NCI-H510A (cell line): Measurements from ENCODE around the gene MLC1.
A peak's percentile ranks its signal among the peaks of the same experiment; 100 is the strongest.

ENCODE experiments used
- DNase-seq: peaks from one replicate; lab custom pipeline; 2025; lab: John Stamatoyannopoulos, UW

MLC1 gene

GRCh38 chr22:50035976-50036724 is 49.1 kb downstream of the MLC1 start:
- no peak for DNase-seq

- no peak for DNase-seq
Observed at GRCh38 chr22:50035131-50035881, 49.9 kb downstream of the MLC1 start.

GRCh38 chr22:50034126-50035081 is 50.8 kb downstream of the MLC1 start:
- DNase-seq = no peak

- DNase-seq = no peak
Observed at GRCh38 chr22:50032941-50033601, 52.2 kb downstream of the MLC1 start.

DNA sequence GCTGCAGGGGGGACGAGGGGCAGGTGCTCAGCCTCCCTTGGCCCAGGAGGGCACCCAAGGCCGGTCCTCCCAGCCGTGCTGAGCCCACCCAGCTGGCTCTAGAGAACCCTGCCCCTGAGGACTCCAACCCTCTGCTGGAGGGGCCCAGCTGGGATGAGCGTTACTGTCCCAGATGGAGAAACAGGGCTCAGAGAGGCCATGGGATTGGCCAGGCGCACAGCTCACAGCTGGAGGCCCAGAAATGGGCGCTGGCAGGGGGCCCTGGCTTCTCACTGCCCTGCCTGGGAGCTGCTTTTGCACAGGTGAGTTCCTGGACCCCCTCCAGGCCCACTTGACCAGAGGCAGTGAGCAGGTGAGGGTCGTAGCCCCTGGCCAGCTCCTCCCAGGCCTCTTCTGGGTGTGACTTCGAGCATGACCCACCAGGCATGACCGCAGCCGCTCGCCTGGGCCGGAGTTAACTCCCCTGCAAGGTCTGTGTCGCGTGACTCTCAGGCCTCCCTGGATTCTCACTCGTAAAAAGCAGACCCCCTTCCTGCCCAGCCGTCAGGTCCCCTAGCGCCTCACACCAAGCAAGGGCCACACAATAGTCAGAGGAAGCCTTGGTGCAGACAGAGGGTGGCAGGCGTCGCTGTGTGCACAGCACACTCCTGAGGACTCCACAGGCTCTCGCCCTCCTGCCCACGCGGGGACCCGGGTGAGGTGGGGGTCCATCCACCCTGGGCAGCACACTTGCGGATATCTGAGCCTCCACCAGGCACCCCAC is 52.9 kb downstream of the MLC1 start:
- no peak for DNase-seq

GRCh38 chr22:50031189-50032091 is 53.8 kb downstream of the MLC1 start:
- no peak for DNase-seq

DNA sequence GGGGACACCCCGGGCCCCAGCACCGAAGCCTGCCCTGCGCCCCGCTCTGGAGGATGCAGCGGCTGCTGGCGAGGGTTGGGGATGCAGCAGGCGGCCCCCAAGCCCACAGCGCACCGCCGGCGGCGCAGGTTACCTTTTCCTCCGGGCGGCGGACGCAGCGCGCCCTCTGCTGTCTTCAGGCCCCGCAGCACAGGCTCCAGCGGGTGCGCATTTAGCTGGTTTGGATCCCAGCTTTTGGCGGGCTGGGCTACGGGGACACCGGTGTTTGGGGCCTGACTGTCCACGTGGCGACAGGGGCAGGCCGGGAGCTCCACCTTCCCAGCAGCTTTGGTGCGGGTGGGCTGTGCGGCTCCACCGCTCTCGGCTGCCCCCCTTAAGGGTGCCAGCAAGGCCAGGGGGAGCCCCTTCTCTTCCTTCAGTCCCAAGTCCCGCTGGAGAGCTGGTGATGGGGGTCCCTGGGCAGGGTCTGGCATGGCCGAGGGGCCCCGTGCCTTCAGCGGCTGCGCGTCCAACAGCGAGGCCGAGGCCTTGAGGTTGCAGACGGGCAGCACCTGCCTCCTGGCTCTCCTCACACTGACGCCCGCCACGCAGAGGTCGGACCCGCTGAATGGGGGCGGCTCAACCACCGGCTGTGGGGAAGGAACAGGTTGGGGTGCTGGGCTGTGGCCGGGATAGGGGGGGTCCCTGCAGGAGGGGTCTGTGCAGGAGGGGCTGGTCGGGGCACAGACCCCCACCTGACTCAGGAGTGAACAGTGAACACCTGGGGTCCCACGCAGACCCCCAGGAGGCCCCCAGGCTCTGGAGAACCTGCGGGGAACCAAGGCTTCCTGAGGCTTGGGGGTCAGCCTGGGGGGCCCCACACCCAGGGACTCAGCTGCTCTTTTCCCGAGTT is 54.7 kb downstream of the MLC1 start:
- DNase-seq = peak; percentile 58

DNA sequence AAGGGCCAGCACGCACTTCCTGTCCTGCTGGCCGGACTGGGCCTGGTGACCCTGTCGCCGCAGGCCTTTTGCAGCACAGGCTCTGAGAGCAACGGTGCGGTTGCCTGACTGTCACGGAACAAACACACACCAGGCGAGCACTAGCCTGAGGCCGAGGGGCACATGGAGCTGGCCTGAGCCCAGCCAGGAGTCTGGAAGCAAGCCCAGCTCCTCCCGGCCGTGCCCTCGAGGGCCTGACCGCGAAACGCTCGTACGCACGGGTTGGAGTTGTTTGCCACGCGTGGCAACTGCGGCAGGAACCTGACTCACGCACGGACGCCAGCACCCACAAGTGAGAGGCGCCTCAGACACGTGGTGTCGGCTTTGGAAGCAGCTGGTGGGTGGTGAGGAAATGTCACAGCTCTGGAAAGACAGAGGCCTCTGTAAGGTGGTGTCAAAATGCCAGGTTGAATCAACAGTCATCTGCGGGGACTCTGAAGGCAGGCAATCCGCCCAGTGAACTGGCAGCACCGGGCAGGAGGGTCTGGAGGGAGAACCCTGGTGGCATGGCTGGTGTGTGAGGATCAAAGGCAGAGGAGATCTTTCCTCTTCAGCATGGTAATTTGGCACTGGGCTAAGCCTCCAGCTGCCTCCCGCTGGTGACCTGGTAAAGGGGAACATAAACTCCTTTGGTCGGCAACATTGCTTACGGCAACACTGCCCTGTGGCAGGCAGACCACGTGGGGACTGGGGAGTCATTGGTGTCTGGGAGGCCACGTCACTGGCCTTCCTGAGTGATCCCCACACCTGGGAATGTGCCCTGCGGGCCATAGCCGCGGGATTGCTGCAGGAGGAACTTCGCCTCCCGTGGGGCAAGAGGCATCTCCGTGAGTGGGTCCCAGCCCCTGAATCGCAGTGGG is 57.3 kb downstream of the MLC1 start:
- DNase-seq = no peak

DNA sequence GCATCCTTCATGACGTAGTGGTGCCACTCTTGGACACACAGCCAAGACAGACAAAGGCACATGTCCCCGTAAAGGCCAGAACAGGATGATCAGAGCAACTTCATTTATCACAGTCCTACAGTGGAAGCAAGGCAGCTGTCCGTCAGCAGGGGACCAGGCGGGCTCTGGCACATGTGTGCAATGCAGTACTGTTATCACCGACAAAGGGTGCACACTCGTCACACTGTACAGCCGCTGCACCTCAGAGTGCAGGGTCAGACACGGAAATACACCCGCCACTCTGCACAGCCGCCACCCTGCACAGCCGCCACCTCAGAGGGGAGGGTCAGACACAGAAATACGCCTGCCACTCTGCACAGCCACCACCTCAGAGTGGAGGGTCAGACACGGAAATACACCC is 59.2 kb downstream of the MLC1 start:
- DNase-seq = no peak

GRCh38 chr22:50022171-50022819 is 62.9 kb downstream of the MLC1 start:
- DNase-seq = no peak

GRCh38 chr22:50020606-50021005 is 64.6 kb downstream of the MLC1 start:
- no peak for DNase-seq

DNA sequence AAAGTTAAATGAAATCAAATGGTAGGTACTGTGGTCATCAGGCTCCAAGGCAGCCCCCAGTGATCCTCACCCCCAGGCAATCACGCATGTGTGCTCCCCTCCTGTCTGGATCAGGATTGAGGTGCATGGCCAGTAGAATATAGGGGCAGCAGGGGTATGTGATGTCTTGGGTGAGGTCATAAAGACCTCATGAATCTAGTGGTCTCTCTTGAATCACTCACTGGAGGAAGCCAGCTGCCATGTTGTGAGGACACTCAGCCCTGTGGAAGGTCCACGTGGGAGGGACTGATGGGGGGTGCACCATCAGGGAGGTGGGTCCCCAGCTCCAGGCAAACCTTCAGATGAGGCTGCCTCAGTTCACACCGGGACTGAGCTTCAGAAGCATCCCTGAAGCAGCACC is 65.9 kb downstream of the MLC1 start:
- no peak for DNase-seq

- no peak for DNase-seq
Observed at GRCh38 chr22:50018608-50019285, 66.5 kb downstream of the MLC1 start.

GRCh38 chr22:50017701-50018224 is 67.5 kb downstream of the MLC1 start:
- DNase-seq = no peak

DNA sequence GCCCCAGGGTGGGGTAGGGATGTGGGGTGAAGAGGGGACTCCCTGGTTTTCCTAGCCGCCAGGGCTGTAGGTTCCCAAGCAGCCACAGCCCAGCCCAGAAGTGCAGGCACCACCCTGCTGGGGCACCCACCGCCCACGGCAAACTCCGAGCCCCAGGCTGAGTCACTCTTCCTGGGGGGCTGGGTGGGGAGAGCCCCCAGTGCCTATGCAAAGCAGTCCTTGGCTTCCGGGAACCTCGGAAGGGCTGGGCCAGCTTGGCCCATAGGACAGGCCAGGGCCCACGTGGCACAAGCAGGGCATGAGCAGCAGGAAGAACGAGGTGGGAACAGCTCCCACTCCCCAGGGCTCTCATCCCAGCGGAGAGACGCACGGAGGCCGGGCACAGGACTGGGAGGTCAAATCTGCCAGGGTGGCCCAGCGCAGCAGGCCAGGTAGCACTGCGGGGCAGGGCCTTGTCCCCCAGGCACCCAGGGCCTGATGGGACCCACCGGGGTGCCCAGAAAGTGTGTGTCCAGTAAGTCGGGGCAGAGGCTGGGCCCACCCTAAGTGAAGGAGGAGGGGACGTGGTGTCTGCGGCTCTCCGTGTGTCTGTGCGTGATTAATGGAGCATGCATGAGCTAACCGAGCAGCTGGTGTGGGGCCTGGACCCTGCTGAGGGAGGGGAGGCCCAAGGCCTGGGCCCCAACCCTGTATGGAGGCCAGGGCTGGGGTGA is 68.1 kb downstream of the MLC1 start:
- DNase-seq = no peak
